HG02885 (cell line): ENCODE data around the gene FDXR.

Source experiments
- ATAC-seq: cut with Tn5 transposase; IDR thresholded peaks from one replicate; pipeline ENCODE4 v1.9.1; 2021; ENCODE audit warnings: mild to moderate bottlenecking; ENCODE audit not compliant: unreplicated experiment, poor library complexity

The FDXR gene

DNA sequence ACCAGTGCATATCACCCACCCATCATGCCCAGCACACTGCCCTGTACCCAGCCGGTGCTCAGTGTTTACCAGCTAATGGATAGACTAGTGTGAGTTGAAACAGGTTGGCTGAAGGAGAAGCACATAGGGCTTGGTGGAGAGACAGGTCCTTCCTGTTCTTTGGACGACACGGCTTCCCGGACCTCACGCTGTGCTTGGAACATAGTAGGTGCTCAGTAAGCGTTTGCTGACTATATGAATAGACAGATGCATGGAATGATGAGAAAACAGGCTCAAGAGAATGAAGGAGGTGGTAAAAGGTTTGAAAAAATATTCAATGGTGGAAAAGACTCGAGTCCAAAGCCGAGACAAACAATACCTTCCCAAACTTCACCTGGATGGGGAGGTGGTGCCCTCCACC is 27.4 kb upstream of the FDXR start:
- no peak for ATAC-seq

DNA sequence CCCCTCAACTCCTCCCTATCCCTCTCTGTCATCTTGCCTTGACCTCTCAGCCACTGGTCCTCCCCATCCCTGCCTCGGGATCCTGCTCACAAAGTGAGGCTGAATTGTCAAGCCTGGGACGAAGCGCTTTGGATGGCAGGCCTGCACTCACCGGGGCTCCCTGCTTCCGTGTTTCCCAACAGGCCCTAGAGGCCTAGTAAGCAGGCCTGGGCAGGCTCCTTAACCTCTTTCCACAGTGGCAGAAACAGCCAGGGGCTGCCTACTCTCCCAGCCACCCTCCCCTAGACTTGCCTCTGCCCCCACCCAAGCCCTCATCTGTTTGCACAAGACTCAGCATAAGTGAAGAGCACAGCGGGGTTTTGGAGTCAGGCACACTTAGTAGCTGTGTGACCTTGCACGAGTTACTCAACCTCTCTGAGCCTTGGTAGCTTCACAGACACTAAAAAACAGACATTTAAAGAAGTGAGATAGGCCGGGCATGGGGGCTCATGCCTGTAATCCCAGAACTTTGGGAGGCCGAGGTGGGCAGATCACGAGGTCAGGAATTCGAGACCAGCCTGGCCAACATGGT is 25.7 kb upstream of the FDXR start:
- ATAC-seq: no peak

DNA sequence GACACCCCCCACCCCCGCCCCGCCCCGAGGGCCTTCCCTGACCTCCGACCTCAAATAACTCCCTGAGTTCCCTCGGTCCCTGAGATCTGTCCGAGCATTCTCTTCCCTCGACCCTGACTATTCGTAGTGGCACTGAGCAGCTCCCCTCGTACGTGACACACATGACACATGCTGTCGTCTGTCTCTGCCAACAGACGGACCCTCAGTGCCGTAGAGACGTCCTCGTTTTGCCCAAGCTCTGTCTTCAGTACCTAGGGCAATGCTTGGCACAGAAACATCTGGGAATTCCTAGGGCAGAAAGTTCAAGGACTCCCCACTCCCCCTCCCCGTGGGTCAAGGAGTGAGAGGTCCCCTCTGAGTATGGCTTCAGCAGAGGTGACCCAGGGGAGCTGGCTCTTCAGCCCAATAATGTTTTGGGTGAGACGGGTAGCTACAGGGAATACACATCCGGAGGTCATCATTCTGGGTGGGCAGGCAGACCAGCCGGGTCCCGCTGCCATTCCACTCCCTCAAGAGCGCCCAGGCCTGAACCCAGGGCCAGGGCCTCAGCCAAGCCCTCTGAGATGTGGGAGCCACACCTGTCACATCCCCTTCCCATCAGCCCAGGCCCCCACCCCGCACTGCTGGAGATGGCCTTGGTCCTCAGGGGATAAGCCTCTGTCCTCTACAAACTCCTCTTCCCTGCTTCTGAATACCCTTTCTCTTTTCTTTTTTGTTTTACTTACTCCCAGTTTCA is 21.3 kb upstream of the FDXR start:
- ATAC-seq: no peak

DNA sequence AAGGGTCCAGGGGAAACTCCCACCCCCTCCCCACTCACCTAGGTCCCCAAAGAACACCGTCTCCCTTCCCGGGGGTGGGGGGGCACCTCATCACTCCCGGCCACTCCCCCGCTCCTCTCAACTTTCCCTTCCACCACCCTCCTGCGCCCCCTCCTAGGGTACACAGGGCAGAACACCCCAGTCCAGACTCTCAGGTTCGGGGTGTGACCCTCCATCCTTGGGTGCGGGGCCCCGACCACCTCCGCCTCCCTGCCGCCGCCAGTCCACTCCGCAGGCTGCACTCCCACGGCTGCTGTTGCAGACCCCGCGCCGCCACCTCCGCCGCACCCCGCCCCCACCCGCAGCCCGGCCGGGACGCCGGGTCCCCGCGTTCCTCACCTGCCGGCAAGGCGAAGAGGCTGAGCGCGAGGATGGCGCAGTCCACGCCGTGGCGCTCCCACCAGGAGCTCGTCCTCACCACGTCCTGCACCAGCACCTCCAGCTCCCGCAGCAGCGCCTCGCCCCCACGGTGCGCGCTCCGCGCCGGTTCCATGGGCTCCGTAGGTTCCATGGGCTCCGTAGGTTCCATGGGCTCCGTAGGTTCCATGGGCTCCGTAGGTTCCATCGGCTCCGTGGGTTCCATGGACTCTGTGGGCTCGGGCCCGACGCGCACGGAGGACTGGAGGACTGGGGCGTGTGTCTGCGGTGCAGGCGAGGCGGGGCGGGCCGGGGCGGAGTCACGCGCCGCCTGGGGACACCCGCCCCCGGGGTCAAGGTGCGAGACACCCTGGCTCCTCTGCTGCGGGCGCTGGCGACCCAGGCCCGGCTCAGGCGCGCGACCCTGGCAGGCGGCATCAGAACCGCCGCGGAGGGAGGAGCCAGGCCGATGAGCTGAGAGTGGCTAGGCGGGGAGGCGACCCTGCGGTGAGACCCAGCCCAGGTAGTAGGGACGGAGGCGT is 20.4 kb upstream of the FDXR start, which contains the start of gene FADS6:
TSS of gene FADS6 (minus strand) at position 660 of the 938 bp plus-strand sequence. CDS start at position 622, 38 bp downstream.
- no peak for ATAC-seq

DNA sequence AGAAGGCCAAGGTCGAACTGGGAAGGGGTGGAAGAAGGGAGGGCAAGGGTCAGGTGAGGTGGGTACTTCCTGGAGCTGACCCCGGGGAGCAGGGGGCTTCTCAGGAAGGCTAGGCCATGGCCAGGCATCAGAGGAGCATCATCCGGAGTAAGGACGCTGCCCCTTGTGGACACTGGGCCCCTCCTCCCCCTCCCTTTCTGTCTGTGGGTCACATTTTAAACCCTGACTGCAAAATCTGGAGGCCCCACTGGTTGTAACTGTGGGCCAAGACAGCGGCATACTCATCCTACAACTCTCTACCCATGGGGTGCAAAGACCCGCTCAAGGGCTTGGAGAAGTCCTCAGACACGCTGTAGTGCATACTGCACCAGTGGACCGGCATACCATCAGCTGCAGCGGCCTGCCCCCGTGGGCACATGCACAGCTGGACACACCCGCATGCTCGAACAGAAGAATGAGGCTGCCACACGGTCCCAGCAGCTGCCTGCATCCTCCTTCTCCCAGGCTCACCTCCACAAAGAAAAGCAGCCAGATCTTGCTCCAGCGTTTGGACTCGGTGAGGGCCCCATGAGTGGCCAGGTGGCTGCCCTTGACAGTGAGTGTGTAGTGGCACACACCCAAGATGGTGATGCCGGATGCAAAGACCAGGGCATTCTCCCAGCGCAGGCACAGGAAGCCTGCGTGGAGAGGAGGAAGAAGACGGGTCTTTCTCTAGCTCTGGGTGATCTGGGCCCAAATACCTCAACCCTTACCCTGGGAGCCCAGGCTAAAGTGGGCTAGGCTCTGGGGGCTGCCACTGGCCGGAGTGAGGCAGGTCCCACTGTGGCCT is 19.4 kb upstream of the FDXR start:
- ATAC-seq: no peak

DNA sequence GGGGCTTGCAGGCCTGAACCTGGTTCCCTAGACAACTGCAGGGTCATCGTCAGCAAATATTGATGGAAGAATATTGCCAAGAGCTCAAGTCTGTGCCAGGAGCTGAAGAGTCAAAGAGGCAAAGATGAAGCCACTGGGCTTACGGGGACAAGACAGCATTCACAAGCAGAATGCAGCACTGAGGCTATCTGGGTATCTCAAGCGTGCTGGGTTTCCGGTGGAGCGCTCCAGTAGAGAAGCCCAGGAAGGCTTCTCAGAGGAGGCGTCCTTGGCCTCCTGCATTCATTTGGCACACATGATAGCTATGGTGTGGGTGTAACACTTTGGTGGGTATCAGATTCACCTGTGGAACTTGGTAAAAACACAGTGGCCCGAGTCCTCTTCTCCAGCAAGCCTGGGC is 17.8 kb upstream of the FDXR start:
- no peak for ATAC-seq

DNA sequence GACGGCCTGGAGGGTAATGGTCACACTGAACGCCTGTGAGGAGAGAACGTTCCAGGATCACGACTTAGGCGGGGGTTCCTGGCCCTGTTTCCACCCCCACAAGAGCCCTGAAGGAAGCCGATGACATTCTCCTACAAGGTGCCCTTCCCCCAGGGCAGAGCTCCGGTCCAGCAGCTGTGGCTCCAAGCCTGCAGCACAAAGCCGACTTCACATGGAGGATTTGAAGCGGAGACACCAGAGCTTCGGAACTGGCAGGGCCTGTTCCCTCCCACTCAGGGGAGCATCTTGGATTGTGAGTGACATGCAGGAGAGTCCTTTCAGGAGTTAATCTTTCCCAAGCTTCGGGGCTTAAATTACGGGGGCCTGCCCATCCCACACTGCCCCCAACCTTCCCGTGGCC is 15.7 kb upstream of the FDXR start:
- no peak for ATAC-seq

DNA sequence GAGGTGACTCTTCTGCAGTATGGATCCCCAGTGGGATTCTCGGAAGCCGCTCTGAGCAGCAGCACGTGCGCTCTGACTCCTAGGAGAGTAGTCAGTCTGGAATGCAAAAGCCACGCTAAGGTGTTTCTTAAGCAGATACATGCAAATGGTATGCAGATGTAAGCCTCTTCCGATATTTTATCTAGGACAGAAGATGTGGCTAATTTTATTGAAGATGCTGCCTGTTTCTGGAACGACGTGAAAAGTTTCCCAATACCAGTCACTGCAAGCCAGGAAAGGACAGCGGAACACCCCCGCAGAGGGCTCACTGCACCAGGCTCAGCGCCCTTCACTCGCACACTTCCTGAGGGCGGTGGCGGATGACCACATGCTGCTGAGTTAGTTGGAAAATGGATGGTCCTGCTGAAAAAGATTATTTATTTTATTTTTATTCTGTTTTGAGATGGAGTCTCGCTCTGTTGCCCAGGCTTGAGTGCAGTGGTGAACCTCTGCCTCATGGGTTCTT is 10.5 kb upstream of the FDXR start:
- ATAC-seq: no peak

DNA sequence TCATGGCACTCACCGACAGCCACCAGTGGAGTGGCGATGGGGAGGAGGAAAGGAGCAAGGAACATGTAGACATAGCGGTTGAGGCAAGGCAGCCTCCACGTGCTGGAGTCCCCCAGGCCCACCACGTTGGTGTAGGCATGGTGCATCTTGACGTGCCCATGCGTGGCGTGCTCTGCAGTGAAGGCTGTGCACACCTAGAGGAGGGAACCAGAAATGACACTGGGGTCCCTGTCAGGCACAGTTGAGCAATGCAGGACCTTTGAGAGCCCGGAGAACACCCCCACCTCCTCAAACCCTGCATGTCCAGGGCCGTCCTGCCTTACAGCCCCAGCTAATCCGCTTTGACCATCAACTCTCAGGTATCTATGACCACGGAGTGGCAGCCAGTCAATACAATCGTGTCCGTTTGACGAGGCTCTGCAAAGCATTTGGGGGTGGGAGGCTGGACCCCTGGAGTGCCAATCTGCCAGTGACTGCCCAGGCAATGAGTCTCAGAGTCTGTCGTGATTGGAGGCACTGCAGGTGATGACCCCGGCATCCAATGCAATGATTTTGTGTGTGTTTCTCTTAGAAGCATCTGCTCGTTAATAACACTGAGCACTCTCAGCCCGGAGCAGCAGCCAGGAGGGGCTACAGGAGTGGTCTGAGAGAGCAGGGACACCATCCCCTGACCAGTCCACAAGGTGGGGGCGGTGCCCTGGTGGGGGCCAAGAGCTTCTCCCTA is 9.9 kb upstream of the FDXR start:
- no peak for ATAC-seq

DNA sequence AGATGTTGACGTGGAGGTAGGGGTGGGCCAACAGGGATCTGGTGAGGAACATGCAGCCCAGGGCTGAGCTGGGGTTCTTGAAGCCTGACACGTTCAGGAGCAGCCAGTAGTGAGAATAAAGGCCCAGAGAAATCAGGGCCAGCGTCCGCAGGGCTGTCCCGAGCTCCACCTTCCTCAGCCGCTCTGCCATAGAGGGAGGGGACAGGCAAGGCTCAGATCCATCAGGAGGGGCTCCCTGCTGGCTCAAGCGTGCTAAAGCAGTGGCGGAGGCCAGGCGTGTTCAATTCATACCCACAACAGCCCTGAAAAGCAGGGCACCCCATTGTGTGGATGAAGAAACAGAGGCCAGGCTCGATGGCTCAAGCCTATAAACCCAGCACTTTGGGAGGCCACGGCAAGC is 8.3 kb upstream of the FDXR start:
- no peak for ATAC-seq

DNA sequence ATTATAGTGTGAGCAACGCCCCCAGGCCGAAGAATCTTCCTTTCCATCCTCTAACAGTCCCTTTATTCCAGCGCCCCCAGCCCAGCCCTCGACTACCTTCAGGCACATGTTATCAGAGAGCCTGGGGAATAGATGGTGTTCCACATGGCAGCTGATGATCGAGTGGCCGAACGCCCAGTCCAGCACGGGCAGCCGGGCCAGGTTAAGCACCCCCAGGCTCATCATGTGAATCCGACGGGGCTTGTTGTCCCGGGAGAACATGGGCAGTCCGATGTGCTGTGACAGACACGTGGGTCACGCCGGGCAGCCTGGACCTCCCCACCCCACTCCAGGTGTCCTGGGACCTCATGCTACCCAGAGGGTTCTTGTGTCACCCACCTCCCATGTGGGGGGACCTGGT is 6.5 kb upstream of the FDXR start:
- no peak for ATAC-seq

DNA sequence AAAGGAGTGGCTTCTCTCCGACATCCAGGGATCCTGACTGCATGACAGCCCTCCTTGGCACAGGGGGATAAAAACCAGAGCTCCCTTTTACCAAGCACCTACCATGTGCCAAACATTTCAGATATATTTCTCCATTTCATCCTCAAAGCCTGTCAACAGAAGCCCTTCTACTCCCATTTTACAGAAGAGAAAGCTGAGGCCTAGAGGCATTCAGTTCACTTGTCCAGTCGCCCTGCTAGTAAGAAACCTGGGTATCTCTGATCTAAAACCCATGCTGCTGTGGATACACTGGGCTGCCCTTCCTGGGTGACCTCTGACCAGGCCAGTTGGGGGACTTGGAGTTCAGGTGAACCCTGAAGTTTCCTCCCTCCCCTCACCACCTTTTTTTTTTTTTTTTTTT is 5.9 kb upstream of the FDXR start:
- ATAC-seq: no peak

DNA sequence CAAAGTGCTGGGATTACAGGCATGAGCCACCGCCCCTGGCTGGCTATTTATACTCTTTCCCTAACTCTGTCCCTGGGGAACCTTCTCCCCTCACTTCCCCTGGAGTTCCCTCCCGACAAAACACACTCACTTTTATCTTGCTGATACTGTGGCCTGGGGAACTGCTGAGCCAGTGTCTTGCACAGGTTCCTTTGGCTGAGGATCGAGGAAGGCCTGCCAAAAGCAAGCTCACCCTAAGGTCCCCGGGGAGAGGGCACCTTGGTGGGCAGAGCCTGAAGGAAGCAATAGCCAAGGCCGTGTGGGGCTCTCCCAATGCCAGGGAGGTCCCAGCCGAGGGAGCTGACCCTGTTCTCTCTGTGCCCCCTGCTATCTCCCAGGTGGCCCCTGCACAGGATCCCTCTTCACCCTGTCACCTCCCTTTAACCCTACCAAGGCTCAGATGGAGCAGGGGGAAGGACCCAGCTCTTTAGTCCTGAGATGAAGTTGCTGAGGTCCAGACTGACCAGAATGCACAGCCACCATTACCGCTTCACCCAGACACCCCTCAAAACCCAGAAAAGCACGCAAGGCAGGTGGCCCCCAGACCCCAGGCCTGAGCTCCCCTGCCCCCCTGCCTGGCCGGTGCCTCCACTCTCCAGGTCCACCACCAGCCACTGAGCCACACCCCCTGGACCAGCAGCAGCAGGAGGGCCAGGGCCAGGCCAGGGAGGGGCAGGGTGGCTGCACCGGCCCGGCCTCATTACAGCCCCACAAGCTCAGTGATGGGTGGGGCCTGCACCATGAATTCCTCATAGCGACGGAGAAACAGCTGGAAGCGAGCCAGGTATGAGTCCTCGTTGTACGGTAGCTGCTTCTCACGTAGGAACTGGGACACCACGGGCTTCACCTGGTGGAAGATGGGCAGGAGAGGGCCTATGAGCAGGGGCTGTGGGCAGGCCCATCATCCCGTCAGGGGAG is 5.1 kb upstream of the FDXR start:
- no peak for ATAC-seq

DNA sequence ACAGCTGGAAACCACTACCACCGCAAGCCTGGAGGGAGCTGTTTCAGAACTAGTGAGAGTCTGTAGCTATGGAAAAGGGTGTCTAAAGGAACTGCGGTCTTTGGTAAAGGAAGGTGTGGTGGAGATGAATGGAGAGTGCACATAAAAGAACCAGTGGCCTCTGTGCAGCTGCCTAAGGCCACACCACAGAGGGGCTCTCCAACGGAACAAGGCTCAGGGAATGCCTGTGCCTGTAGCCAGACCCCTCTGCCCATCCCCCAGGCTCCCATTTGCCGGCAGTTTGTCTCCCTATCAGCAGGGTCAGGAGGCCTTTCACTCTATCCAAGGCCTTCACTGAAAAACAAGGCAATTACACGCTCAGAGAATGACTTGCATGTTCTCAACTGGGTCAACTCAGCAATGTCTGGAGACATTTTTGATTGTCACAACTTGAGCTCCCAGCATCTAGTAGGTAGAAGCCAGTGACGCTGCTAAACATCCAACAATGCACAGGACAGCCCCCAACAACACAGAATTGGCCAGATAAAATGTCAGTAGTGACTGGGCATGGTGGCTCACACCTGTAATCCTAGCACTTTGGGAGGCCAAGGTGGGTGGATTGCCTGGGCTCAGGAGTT is 3.3 kb upstream of the FDXR start:
- no peak for ATAC-seq

DNA sequence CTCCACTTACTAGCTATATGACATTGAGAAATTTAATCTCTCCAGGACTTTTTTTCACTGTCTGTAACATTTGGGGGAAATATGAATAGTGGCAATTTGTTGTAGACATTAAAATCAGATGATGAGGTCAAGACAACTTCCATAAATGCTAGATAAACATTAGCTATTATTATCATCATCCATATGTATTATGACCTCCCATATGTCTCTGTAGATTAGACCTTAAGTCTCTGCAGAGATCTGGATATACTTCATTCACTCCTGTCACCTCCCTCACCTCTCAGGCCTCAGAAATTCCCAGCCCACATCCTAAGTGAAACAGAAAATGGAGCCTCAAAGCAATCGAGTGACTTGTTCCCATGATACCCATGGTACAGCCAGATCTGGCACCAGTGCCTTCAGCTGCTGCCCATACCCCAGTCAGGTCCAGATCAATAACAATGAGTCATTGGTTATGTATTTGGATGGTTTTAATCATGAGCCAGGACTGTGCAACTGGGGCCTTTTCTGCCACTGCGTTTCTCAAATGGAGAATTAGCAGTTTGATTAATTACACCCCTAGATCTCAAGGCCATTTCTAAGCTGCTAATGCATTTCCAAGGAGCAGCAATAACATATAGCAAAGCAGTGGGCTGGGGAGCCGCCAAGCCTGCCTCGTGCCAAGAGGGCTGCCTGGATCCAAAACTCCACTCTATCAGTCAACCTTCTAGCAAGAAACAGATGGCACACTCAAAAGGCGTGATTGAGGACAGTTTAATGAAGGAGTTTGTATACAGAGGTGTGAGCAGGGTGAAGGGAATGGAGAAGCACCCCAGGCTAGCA is 2.6 kb upstream of the FDXR start:
- ATAC-seq: no peak

DNA sequence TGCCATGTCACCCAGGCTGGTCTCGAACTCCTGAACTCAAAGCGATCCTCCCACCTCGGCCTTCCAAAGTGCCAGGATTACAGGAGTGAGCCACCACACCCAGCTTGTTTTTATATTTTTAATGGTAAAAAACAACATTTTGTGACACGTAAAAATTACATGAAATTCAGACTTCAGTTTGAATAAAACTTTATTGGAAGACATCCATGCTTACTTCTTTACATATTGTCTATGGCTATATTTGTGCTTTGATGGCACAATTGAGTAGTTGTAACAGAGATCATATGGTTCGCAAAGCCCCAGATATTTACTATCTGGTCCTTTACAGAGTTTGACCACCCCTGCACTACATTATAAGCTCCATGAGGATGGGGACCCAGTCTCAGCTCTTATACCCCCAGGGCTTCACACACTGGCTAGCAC is 1.8 kb upstream of the FDXR start:
- ATAC-seq: no peak
